H1 (cell line): ENCODE measurements around the gene UNC13C. TPM values are rescaled to one million over a fixed set of nuclear protein-coding genes. Genes with fewer than 3 reads are reported as not detected.

Experiments used
- CTCF ChIA-PET: fragments of 300-600 bp; sonication (Branson Sonifier 250); formaldehyde crosslinking; loops from one replicate; lab custom pipeline; 2021; ENCODE audit not compliant: partially characterized antibody; lab: Charles Lee
- POLR2A ChIA-PET: fragments of 300-600 bp; sonication (Branson Sonifier 250); formaldehyde crosslinking; loops from one replicate; lab custom pipeline; 2021; ENCODE audit warnings: inconsistent platforms; ENCODE audit not compliant: partially characterized antibody; lab: Charles Lee
- DNase-seq, 2 experiments: peaks; one replicate each; pipeline versions ENCODE4 v3.0.0 to v3.0.0-alpha.2; 2010 to 2022; ENCODE audit warnings: low spot score in 2 of 2, low read depth in 1 of 2, mixed read lengths in 1 of 2
- FAIRE-seq: peaks from 2 replicates; lab custom pipeline; 2011; peaks lifted over from hg19 to GRCh38; lab: Jason Lieb, UNC
- H2AFZ ChIP-seq: 2 replicates; pipeline ENCODE4 v1.8.1; 2012; ENCODE audit warnings: low read length, inconsistent platforms
- H2AK5ac ChIP-seq: 2 replicates; pipeline ENCODE4 v1.6.1; 2013; ENCODE audit warnings: low read depth, low read length
- H2BK120ac ChIP-seq: replicated peaks from 2 replicates; pipeline ENCODE3; 2013; ENCODE audit warnings: low read depth, low read length, inconsistent platforms
- H2BK12ac ChIP-seq: 2 replicates; pipeline ENCODE4 v1.6.1; 2013; ENCODE audit warnings: low read depth, low read length
- H2BK15ac ChIP-seq: 2 replicates; pipeline ENCODE4 v1.6.1; 2013; ENCODE audit warnings: low read length
- H2BK20ac ChIP-seq: 2 replicates; pipeline ENCODE4 v1.6.1; 2013; ENCODE audit warnings: low read length
- H2BK5ac ChIP-seq: 2 replicates; pipeline ENCODE4 v1.6.1; 2013; ENCODE audit warnings: low read depth, low read length
- H3K14ac ChIP-seq: 2 replicates; pipeline ENCODE4 v1.6.1; 2013; ENCODE audit warnings: inconsistent platforms; ENCODE audit not compliant: insufficient read length
- H3K18ac ChIP-seq: 2 replicates; pipeline ENCODE4 v1.6.1; 2013; ENCODE audit warnings: low read length; ENCODE audit errors: extremely low read depth
- H3K23ac ChIP-seq: 2 replicates; pipeline ENCODE4 v1.6.1; 2013; ENCODE audit warnings: inconsistent platforms; ENCODE audit not compliant: insufficient read length
- H3K23me2 ChIP-seq: 2 replicates; pipeline ENCODE4 v1.6.1; 2013; ENCODE audit warnings: low read depth, low read length
- H3K27ac ChIP-seq: 2 replicates; pipeline ENCODE4 v1.6.1; 2011; ENCODE audit warnings: low read depth, low read length, inconsistent platforms
- H3K27me3 ChIP-seq, 4 experiments: replicated peaks in 1 of 4; 1 replicate in 1 of 4; 2 replicates in 3 of 4; pipeline versions ENCODE4 v1.6.1 to v1.8.1; 2011 to 2013; ENCODE audit warnings: low read length in 3 of 4, mild to moderate bottlenecking in 3 of 4, inconsistent platforms in 2 of 4, mixed read lengths in 2 of 4, moderate library complexity in 1 of 4; ENCODE audit not compliant: control insufficient read depth in 3 of 4, insufficient read depth in 3 of 4; ENCODE audit errors: extremely low read depth in 1 of 4
- H3K36me3 ChIP-seq, 4 experiments: 2 replicates each; pipeline versions ENCODE4 v1.6.1 to v1.8.1; 2011 to 2013; ENCODE audit warnings: mild to moderate bottlenecking in 4 of 4, low read length in 3 of 4, moderate library complexity in 2 of 4, control low read depth in 1 of 4, inconsistent platforms in 1 of 4; ENCODE audit not compliant: insufficient read depth in 4 of 4, control insufficient read depth in 2 of 4
- H3K4ac ChIP-seq: replicated peaks from 2 replicates; pipeline ENCODE3; 2013; ENCODE audit warnings: low read length, low read depth, mixed read lengths, inconsistent platforms; ENCODE audit not compliant: insufficient read length
- H3K4me1 ChIP-seq, 4 experiments: replicated peaks in 1 of 4; 1 replicate in 1 of 4; 2 replicates in 3 of 4; pipeline versions ENCODE4 v1.6.1 to v1.8.1; 2011 to 2013; ENCODE audit warnings: low read length in 3 of 4, inconsistent platforms in 2 of 4, mixed read lengths in 1 of 4; ENCODE audit not compliant: insufficient read depth in 4 of 4, control insufficient read depth in 3 of 4
- H3K4me2 ChIP-seq, 2 experiments: 2 replicates each; pipeline versions ENCODE4 v1.6.1 to v1.8.1; 2011 to 2013; ENCODE audit warnings: low read depth in 2 of 2, low read length in 2 of 2, control low read depth in 1 of 2, inconsistent platforms in 1 of 2, mild to moderate bottlenecking in 1 of 2; ENCODE audit not compliant: insufficient read depth in 1 of 2
- H3K4me3 ChIP-seq, 4 experiments: fragments of 200-600, 300-600 bp in 1 of 4; sonication (generic), shearing (Covaris generic), sonication (Bioruptor Twin) in 1 of 4; 2 replicates each; pipeline versions ENCODE4 v1.5.1 to v1.8.1; 2011 to 2016; ENCODE audit warnings: low read length in 4 of 4, low read depth in 3 of 4, control low read depth in 2 of 4, inconsistent platforms in 2 of 4, mild to moderate bottlenecking in 2 of 4, mixed read lengths in 1 of 4, moderate library complexity in 1 of 4; ENCODE audit not compliant: insufficient read depth in 2 of 4; ENCODE audit errors: extremely low read depth in 1 of 4
- H3K56ac ChIP-seq: replicated peaks from 2 replicates; pipeline ENCODE3; 2013; ENCODE audit warnings: low read depth, mild to moderate bottlenecking, mixed read lengths, low read length, inconsistent platforms; ENCODE audit not compliant: insufficient read length
- H3K79me1 ChIP-seq: 2 replicates; pipeline ENCODE4 v1.6.1; 2013; ENCODE audit warnings: low read depth, low read length, control low read depth
- H3K79me2 ChIP-seq, 2 experiments: 2 replicates each; pipeline versions ENCODE4 v1.6.1 to v1.8.1; 2012 to 2013; ENCODE audit warnings: low read length in 2 of 2, mild to moderate bottlenecking in 2 of 2, inconsistent platforms in 1 of 2; ENCODE audit not compliant: insufficient read depth in 2 of 2, control insufficient read depth in 1 of 2
- H3K9ac ChIP-seq, 4 experiments: replicated peaks in 1 of 4; 1 replicate in 1 of 4; 2 replicates in 3 of 4; pipeline versions ENCODE4 v1.6.1 to v1.8.1; 2011 to 2013; ENCODE audit warnings: low read depth in 3 of 4, low read length in 3 of 4, control low read depth in 2 of 4, mild to moderate bottlenecking in 2 of 4, moderate library complexity in 2 of 4, inconsistent platforms in 1 of 4; ENCODE audit errors: extremely low read depth in 1 of 4
- H3K9me3 ChIP-seq, 2 experiments: 2 replicates each; pipeline versions ENCODE4 v1.6.1 to v1.8.1; 2012 to 2013; ENCODE audit warnings: mild to moderate bottlenecking in 2 of 2, moderate library complexity in 2 of 2, control low read depth in 1 of 2, inconsistent platforms in 1 of 2, low read depth in 1 of 2, low read length in 1 of 2, mixed read lengths in 1 of 2; ENCODE audit not compliant: insufficient read depth in 2 of 2
- H4K20me1 ChIP-seq, 2 experiments: replicated peaks in 1 of 2; 2 replicates each; pipeline versions ENCODE3 to v1.8.1; 2011 to 2013; ENCODE audit warnings: inconsistent platforms in 2 of 2, low read length in 2 of 2, mild to moderate bottlenecking in 1 of 2; ENCODE audit not compliant: insufficient read depth in 2 of 2, control insufficient read depth in 1 of 2
- H4K5ac ChIP-seq: 2 replicates; pipeline ENCODE4 v1.6.1; 2013; ENCODE audit warnings: low read length, low read depth, mixed read lengths, inconsistent platforms; ENCODE audit not compliant: insufficient read length
- H4K8ac ChIP-seq: 2 replicates; pipeline ENCODE4 v1.8.0; 2013; ENCODE audit warnings: mild to moderate bottlenecking, moderate library complexity, low read length, inconsistent platforms; ENCODE audit not compliant: insufficient read depth; ENCODE audit errors: extremely low read depth
- H4K91ac ChIP-seq: replicated peaks from 2 replicates; pipeline ENCODE3; 2013; ENCODE audit warnings: low read length, mixed read lengths, inconsistent platforms; ENCODE audit not compliant: insufficient read length
- BCL11A ChIP-seq, 2 experiments: IDR thresholded peaks; one replicate each; pipeline ENCODE4 v1.6.1; 2011; ENCODE audit warnings: low read depth in 2 of 2, low read length in 2 of 2, mild to moderate bottlenecking in 2 of 2
- BRCA1 ChIP-seq: IDR thresholded peaks from 2 replicates; pipeline ENCODE4 v1.6.1; 2012; ENCODE audit warnings: low read depth, low read length, improper control_type of control experiment
- CBX8 ChIP-seq: fragments of 300-800, 300-1000 bp; sonication (generic); IDR thresholded peaks from 2 replicates; pipeline ENCODE4 v1.7.1; 2016; ENCODE audit warnings: low read depth, low read length, borderline replicate concordance
- CHD2 ChIP-seq: IDR thresholded peaks from 2 replicates; pipeline ENCODE4 v1.6.1; 2012; ENCODE audit warnings: low read length, improper control_type of control experiment
- CREB1 ChIP-seq: IDR thresholded peaks from 2 replicates; pipeline ENCODE4 v1.6.1; 2012; ENCODE audit warnings: inconsistent platforms
- HDAC2 ChIP-seq, 2 experiments: fragments of 300-600 bp in 1 of 2; sonication (generic) in 1 of 2; IDR thresholded peaks; 2 replicates each; pipeline ENCODE4 v1.6.1; 2011 to 2012; ENCODE audit warnings: low read depth in 2 of 2, low read length in 2 of 2, mild to moderate bottlenecking in 2 of 2, moderate library complexity in 2 of 2, borderline replicate concordance in 1 of 2, inconsistent platforms in 1 of 2
- HDAC6 ChIP-seq: IDR thresholded peaks from one replicate; pipeline ENCODE4 v1.7.1; 2012; ENCODE audit warnings: low read depth, mild to moderate bottlenecking, inconsistent platforms, low read length, moderate library complexity
- KDM5A ChIP-seq: fragments of 200-600 bp; IDR thresholded peaks from 2 replicates; pipeline ENCODE4 v1.7.1; 2012; ENCODE audit warnings: mild to moderate bottlenecking, low read length, inconsistent platforms, mixed read lengths
- MAFK ChIP-seq: IDR thresholded peaks from 2 replicates; pipeline ENCODE4 v1.6.1; 2012; ENCODE audit warnings: low read depth, mild to moderate bottlenecking, improper control_type of control experiment, low read length
- NANOG ChIP-seq: IDR thresholded peaks from 2 replicates; pipeline ENCODE4 v1.6.1; 2011; ENCODE audit warnings: low read length, low read depth, mild to moderate bottlenecking, inconsistent platforms; ENCODE audit not compliant: insufficient read depth, poor library complexity, severe bottlenecking
- SAP30 ChIP-seq: fragments of 300-600 bp; sonication (generic); IDR thresholded peaks from 2 replicates; pipeline ENCODE4 v1.7.1; 2012; ENCODE audit warnings: low read length, moderate library complexity, mild to moderate bottlenecking, inconsistent platforms; ENCODE audit not compliant: insufficient read depth, insufficient replicate concordance
- SP4 ChIP-seq: IDR thresholded peaks from 2 replicates; pipeline ENCODE4 v1.6.1; 2012; ENCODE audit warnings: low read length, inconsistent platforms
- SUZ12 ChIP-seq: fragments of 200-600 bp; sonication (generic); IDR thresholded peaks from 2 replicates; pipeline ENCODE4 v1.6.1; 2012; ENCODE audit warnings: mild to moderate bottlenecking, inconsistent platforms, low read length, moderate library complexity, mixed read lengths
- WGBS, 2 experiments: shearing (Covaris generic) in 1 of 2; methylation state at CpG; one replicate each; pipeline versions ENCODE4 v1.1.6 to v1.1.7; 2013 to 2015; ENCODE audit warnings: low lambda C conversion rate in 2 of 2, mixed read lengths in 2 of 2, inconsistent platforms in 1 of 2, low coverage in 1 of 2, missing lambda C conversion rate in 1 of 2; ENCODE audit not compliant: insufficient replicate concordance in 2 of 2, insufficient coverage in 1 of 2, insufficient read length in 1 of 2; ENCODE audit errors: extremely low coverage in 1 of 2, missing lambda C conversion rate in 1 of 2; 5-methylcytosine and 5-hydroxymethylcytosine counted together
- polyA plus RNA-seq, 7 experiments: library from polyadenylated mRNA; depleted of rRNA in 3 of 7; stranded (reverse) in 5 of 7; unstranded in 2 of 7; fragments of >200 nt in 5 of 7; fragments of 200-250 nt in 2 of 7; gene quantifications; 1 replicate in 5 of 7; 2 replicates in 1 of 7; 4 replicates in 1 of 7; pipeline versions ENCODE4 v1.2.1 to v1.2.3, GENCODE V29; 2011 to 2013; ENCODE audit warnings: missing spikeins in 2 of 7, mixed read lengths in 2 of 7
- total RNA-seq: library from RNA; stranded (reverse); fragmentation: NEBNext Ultra II Directional; extraction: Animal tissue kit (Norgen Biotek cat#: 25700); gene quantifications from 2 replicates; pipeline ENCODE4 v1.2.1, GENCODE V29; 2021
- TF ChIP-seq, protein P1 (sequence below): IDR thresholded peaks from 2 replicates; pipeline ENCODE4 v1.6.1; 2012; ENCODE audit warnings: inconsistent platforms

UNC13C gene
- total and polyA plus RNA-seq, 2 of the 8 experiments (the other 6 are each of a cell fraction or from before 2014, with no cell fraction given) = 0.02 to 0.13 TPM

DNA sequence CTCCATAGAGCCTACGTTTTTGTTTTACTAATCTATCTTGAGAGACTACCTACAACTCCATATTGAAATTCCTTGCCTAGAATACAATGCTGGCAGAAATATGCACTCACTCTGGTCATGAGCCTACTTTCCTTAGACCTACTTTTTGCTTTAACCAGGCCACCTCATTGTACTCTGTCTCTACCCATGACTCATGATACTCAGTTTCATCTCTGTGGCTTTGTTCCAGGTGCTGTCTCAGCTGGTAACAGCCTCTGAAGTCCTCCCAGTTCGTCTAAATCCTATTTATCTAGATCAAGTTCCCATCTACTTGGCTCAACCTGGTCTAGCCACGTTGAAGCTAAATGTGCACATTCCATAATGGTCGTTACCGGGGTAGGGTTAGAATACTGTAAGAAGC, 682.1 kb downstream of the UNC13C start:
- DNase-seq = no peak
- POLR2A ChIA-PET = no interaction called here
- Histone ChIP-seq H4K20me1 (no peaks in the 10 kb centered on the region), H3K4ac (no peak overlapping the region), H3K9me3 (peaks cover 20 to 40% of the 10 kb centered on the region in 2 experiments; a peak in 3 of 4 replicates), H3K14ac (no peak overlapping the region), H4K5ac (no peak overlapping the region), H3K18ac (no peak overlapping the region), H2BK15ac (no peak overlapping the region), H3K4me1 (no peaks in the 10 kb centered on the region), H2AK5ac (no peak overlapping the region), H2BK5ac (no peak overlapping the region), H3K4me2 (no peak overlapping the region), H2BK120ac (no peak overlapping the region), H3K23me2 (no peaks in the 10 kb centered on the region), H3K27me3 (no peaks in the 10 kb centered on the region), H2BK12ac (no peak overlapping the region), H3K79me2 (no peaks in the 10 kb centered on the region), H3K36me3 (no peaks in the 10 kb centered on the region), H3K23ac (no peak overlapping the region), H4K8ac (no peak overlapping the region), H3K27ac (no peak overlapping the region), H3K4me3 (no peak overlapping the region), H3K79me1 (no peaks in the 10 kb centered on the region), H2AFZ (no peak overlapping the region), H2BK20ac (no peak overlapping the region), H3K56ac (no peak overlapping the region), H4K91ac (no peak overlapping the region), H3K9ac (no peak overlapping the region)
- no peak for FAIRE-seq
- 67% methylated on average over 5 of the region's 5 CpGs; no CpG with 5 or more reads in 1 of the 2 experiments for WGBS, 2 experiments
- CTCF ChIA-PET = no interaction called here
- TF ChIP-seq CBX8 (no peak), SP4 (no peak), BRCA1 (no peak), MAFK (no peak), BCL11A (IDR thresholded peaks at IDR 0.05; ENCODE audit: low read depth in 2 of 2, low read length in 2 of 2) (no peak), HDAC6 (no peak), CREB1 (no peak), HDAC2 (IDR thresholded peaks at IDR 0.05; ENCODE audit: borderline replicate concordance in 1 of 2, low read depth in 2 of 2, low read length in 2 of 2) (no peak), SAP30 (no peak), CHD2 (no peak), NANOG (no peak), KDM5A (no peak), SUZ12 (no peak)
- TF ChIP-seq, protein P1, sequence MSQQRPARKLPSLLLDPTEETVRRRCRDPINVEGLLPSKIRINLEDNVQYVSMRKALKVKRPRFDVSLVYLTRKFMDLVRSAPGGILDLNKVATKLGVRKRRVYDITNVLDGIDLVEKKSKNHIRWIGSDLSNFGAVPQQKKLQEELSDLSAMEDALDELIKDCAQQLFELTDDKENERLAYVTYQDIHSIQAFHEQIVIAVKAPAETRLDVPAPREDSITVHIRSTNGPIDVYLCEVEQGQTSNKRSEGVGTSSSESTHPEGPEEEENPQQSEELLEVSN = no peak
